OCI-LY1 (cell line): ENCODE measurements around the gene ATP2B2.

Experiments used
- H2AFZ ChIP-seq: fragments of 200-600 bp; sonication (generic), shearing (Covaris generic); 2 replicates; pipeline ENCODE4 v1.6.0; 2014; ENCODE audit warnings: antibody characterized with exemption, mild to moderate bottlenecking, low read length
- H3F3A ChIP-seq: fragments of 200-600 bp; sonication (generic), shearing (Covaris generic); 2 replicates; pipeline ENCODE4 v1.6.0; 2014; ENCODE audit warnings: mild to moderate bottlenecking, antibody characterized with exemption, low read length, moderate library complexity; ENCODE audit not compliant: insufficient read depth
- H3K27ac ChIP-seq: fragments of 200-600 bp; sonication (generic); 2 replicates; pipeline ENCODE4 v1.5.1; 2014; ENCODE audit warnings: low read length, mixed run types, mild to moderate bottlenecking, low read depth; ENCODE audit not compliant: poor library complexity, severe bottlenecking
- H3K27me3 ChIP-seq: fragments of 200-600 bp; sonication (generic); 2 replicates; pipeline ENCODE4 v1.6.0; 2014; ENCODE audit warnings: antibody characterized with exemption, mild to moderate bottlenecking, low read length, moderate library complexity; ENCODE audit not compliant: insufficient read depth
- H3K36me3 ChIP-seq: fragments of 200-600 bp; sonication (generic); 2 replicates; pipeline ENCODE4 v1.6.1; 2014; ENCODE audit warnings: mild to moderate bottlenecking, antibody characterized with exemption, low read length, moderate library complexity, mixed read lengths; ENCODE audit not compliant: insufficient read depth
- H3K4me1 ChIP-seq: fragments of 200-600 bp; sonication (generic); 2 replicates; pipeline ENCODE4 v1.5.1; 2014; ENCODE audit warnings: mild to moderate bottlenecking, low read length, moderate library complexity; ENCODE audit not compliant: insufficient read depth, severe bottlenecking
- H3K4me2 ChIP-seq: fragments of 200-600 bp; sonication (generic), shearing (Covaris generic); 2 replicates; pipeline ENCODE4 v1.6.1; 2014; ENCODE audit warnings: low read length
- H3K4me3 ChIP-seq: fragments of 200-600 bp; sonication (generic); 2 replicates; pipeline ENCODE4 v1.5.1; 2014; ENCODE audit warnings: low read length, low read depth, mild to moderate bottlenecking, mixed read lengths; ENCODE audit not compliant: poor library complexity, severe bottlenecking
- H3K79me2 ChIP-seq: fragments of 200-600 bp; shearing (Covaris generic); 2 replicates; pipeline ENCODE4 v1.6.1; 2016; ENCODE audit warnings: mixed run types, low read length, mixed read lengths; ENCODE audit not compliant: insufficient read depth
- H3K9ac ChIP-seq: fragments of 200-600 bp; sonication (generic), shearing (Covaris generic); 2 replicates; pipeline ENCODE4 v1.6.1; 2014; ENCODE audit warnings: mild to moderate bottlenecking, low read length, mixed read lengths
- H3K9me2 ChIP-seq: fragments of 200-600 bp; sonication (generic), shearing (Covaris generic); 2 replicates; pipeline ENCODE4 v1.6.1; 2014; ENCODE audit warnings: low read depth, mild to moderate bottlenecking, low read length, mixed read lengths
- H3K9me3 ChIP-seq: fragments of 200-600 bp; shearing (Covaris generic); 2 replicates; pipeline ENCODE4 v1.6.1; 2014; ENCODE audit warnings: low read length, mixed read lengths
- H4K20me1 ChIP-seq: fragments of 200-600 bp; sonication (generic), shearing (Covaris generic); 2 replicates; pipeline ENCODE4 v1.6.0; 2016; ENCODE audit warnings: mild to moderate bottlenecking, low read length; ENCODE audit not compliant: insufficient read depth
- CTCF ChIP-seq: fragments of 200-600 bp; sonication (generic), shearing (Covaris generic); IDR thresholded peaks from 2 replicates; pipeline ENCODE4 v1.5.1; 2017; ENCODE audit warnings: mild to moderate bottlenecking, antibody characterized with exemption, low read length, moderate library complexity, mixed read lengths
- EZH2 ChIP-seq: fragments of 200-600 bp; sonication (generic), shearing (Covaris generic); IDR thresholded peaks from 2 replicates; pipeline ENCODE4 v1.8.0; 2017; ENCODE audit warnings: borderline replicate concordance, mixed run types, mild to moderate bottlenecking, antibody characterized with exemption, low read length, moderate library complexity, mixed read lengths

Gene ATP2B2

GRCh38 chr3:10406414-10406813 lies 99.0 kb downstream of the ATP2B2 start:
- Histone ChIP-seq H3F3A (no peaks in the 10 kb centered on the region), H3K36me3 (no peaks in the 10 kb centered on the region), H4K20me1 (no peaks in the 10 kb centered on the region), H3K27me3 (no peaks in the 10 kb centered on the region), H3K4me2 (no peak overlapping the region), H3K9me2 (no peaks in the 10 kb centered on the region), H3K27ac (no peak overlapping the region), H3K4me3 (no peak overlapping the region), H3K9me3 (no peaks in the 10 kb centered on the region), H3K79me2 (no peaks in the 10 kb centered on the region), H3K4me1 (no peaks in the 10 kb centered on the region), H3K9ac (no peak overlapping the region), H2AFZ (no peak overlapping the region)
- TF ChIP-seq EZH2 (no peak), CTCF (no peak)

- no peak overlapping the region for H3K27ac ChIP-seq
Observed at GRCh38 chr3:10405816-10406215, 99.6 kb downstream of the ATP2B2 start.

GRCh38 chr3:10404876-10405275 lies 100.5 kb downstream of the ATP2B2 start:
- Histone ChIP-seq H4K20me1 (no peaks in the 10 kb centered on the region), H3K9me2 (no peaks in the 10 kb centered on the region), H3K9me3 (no peaks in the 10 kb centered on the region), H3K4me1 (no peaks in the 10 kb centered on the region), H3F3A (no peaks in the 10 kb centered on the region), H3K9ac (no peak overlapping the region), H2AFZ (no peak overlapping the region), H3K27me3 (no peaks in the 10 kb centered on the region), H3K4me2 (no peak overlapping the region), H3K4me3 (no peak overlapping the region), H3K79me2 (no peaks in the 10 kb centered on the region), H3K27ac (no peak overlapping the region), H3K36me3 (no peaks in the 10 kb centered on the region)
- no peak for TF ChIP-seq EZH2

More at GRCh38 chr3:10405816-10406215, 99.6 kb downstream of the ATP2B2 start:
- Histone ChIP-seq H3K36me3 (no peaks in the 10 kb centered on the region), H3K79me2 (no peaks in the 10 kb centered on the region), H3K4me2 (no peak overlapping the region), H3K4me1 (no peaks in the 10 kb centered on the region), H3K9me2 (no peaks in the 10 kb centered on the region), H2AFZ (no peak overlapping the region), H3K4me3 (no peak overlapping the region), H3K27me3 (no peaks in the 10 kb centered on the region), H4K20me1 (no peaks in the 10 kb centered on the region), H3F3A (no peaks in the 10 kb centered on the region), H3K9me3 (no peaks in the 10 kb centered on the region), H3K9ac (no peak overlapping the region)
- TF ChIP-seq EZH2 (no peak), CTCF (no peak)

GRCh38 chr3:10404377-10404776 lies 101.0 kb downstream of the ATP2B2 start:
- Histone ChIP-seq H2AFZ (no peak overlapping the region), H3K27me3 (no peaks in the 10 kb centered on the region), H3F3A (no peaks in the 10 kb centered on the region), H3K36me3 (no peaks in the 10 kb centered on the region), H3K4me1 (no peaks in the 10 kb centered on the region), H3K4me3 (no peak overlapping the region), H3K9me3 (no peaks in the 10 kb centered on the region), H3K9ac (no peak overlapping the region), H4K20me1 (no peaks in the 10 kb centered on the region), H3K9me2 (no peaks in the 10 kb centered on the region), H3K27ac (no peak overlapping the region), H3K79me2 (no peaks in the 10 kb centered on the region), H3K4me2 (no peak overlapping the region)
- TF ChIP-seq EZH2, result no peak
- no peak for TF ChIP-seq CTCF
